K562 (cell line): Measurements from ENCODE around the gene PRR9. TPM values are rescaled to one million over a fixed set of nuclear protein-coding genes. Genes with fewer than 3 reads are reported as not detected.

Source experiments
- ATAC-seq: fragments of 200-7000 bp; cut with Tn5 transposase; 3 replicates; pipeline ENCODE4 v1.9.1; 2020; ENCODE audit warnings: moderate library complexity
- BruUV-seq: library from RNA; stranded (reverse); fragments of 400-500 nt; replicated peaks from 2 replicates; lab custom pipeline; 2021; lab: Mats Ljungman, UMichigan
- CTCF ChIA-PET: fragments of 300-600 bp; formaldehyde crosslinking; extraction: SDS; loops from one replicate; lab custom pipeline; 2021; ENCODE audit warnings: low intra/inter-chr PET ratio; lab: Yijun Ruan, JAX
- POLR2A ChIA-PET: fragments of 300-600, 350-650 bp; sonication (Branson Sonifier 250); formaldehyde crosslinking; extraction: SDS; loops from one replicate; lab custom pipeline; 2021; ENCODE audit warnings: antibody characterized with exemption, inconsistent platforms; lab: Yijun Ruan, JAX
- DNase-seq, 4 experiments: peaks; one replicate each; pipeline versions ENCODE4 v3.0.0 to v3.0.0-alpha.2; 2011 to 2018; ENCODE audit warnings: low spot score in 3 of 4, mixed read lengths in 3 of 4; ENCODE audit errors: extremely low read depth in 1 of 4
- FAIRE-seq: peaks from 2 replicates; lab custom pipeline; 2011; peaks lifted over from hg19 to GRCh38; lab: Jason Lieb, UNC
- H2AFZ ChIP-seq: 2 replicates; pipeline ENCODE4 v1.6.0; 2011; ENCODE audit warnings: low read depth, low read length, control low read depth, inconsistent platforms
- H3K27ac ChIP-seq: fragments of 200-600 bp; 3 replicates; pipeline ENCODE4 v1.8.0; 2011; ENCODE audit warnings: low read depth, mild to moderate bottlenecking, control low read depth, inconsistent platforms, low read length, moderate library complexity, mixed read lengths; ENCODE audit errors: extremely low read depth
- H3K27me3 ChIP-seq, 2 experiments: fragments of 300-600 bp in 1 of 2; 2 replicates in 1 of 2; 3 replicates in 1 of 2; pipeline versions ENCODE4 v1.6.0 to v1.8.0; 2011; ENCODE audit warnings: inconsistent platforms in 2 of 2, low read length in 2 of 2, mild to moderate bottlenecking in 1 of 2, mixed read lengths in 1 of 2, moderate library complexity in 1 of 2; ENCODE audit not compliant: control insufficient read depth in 2 of 2, insufficient read depth in 2 of 2
- H3K36me3 ChIP-seq: fragments of 300-600 bp; 3 replicates; pipeline ENCODE4 v1.8.0; 2011; ENCODE audit warnings: mild to moderate bottlenecking, low read length, inconsistent platforms; ENCODE audit not compliant: control insufficient read depth, insufficient read depth
- H3K4me1 ChIP-seq, 2 experiments: fragments of 200-600 bp in 1 of 2; replicated peaks in 1 of 2; 2 replicates in 1 of 2; 3 replicates in 1 of 2; pipeline versions ENCODE4 v1.5.1 to v1.8.0; 2011; ENCODE audit warnings: inconsistent platforms in 2 of 2, low read length in 2 of 2, mild to moderate bottlenecking in 1 of 2, mixed read lengths in 1 of 2, moderate library complexity in 1 of 2; ENCODE audit not compliant: control insufficient read depth in 2 of 2, insufficient read depth in 2 of 2
- H3K4me2 ChIP-seq: 2 replicates; pipeline ENCODE4 v1.6.1; 2011; ENCODE audit warnings: low read length, control low read depth, inconsistent platforms, mixed read lengths; ENCODE audit not compliant: insufficient read depth
- H3K4me3 ChIP-seq: fragments of 200-600 bp; sonication (generic), shearing (Covaris generic); 2 replicates; pipeline ENCODE4 v1.5.1; 2016; ENCODE audit warnings: control low read depth, inconsistent platforms
- H3K79me2 ChIP-seq: fragments of 200-600 bp; 3 replicates; pipeline ENCODE4 v1.8.0; 2011; ENCODE audit warnings: low read length, inconsistent platforms; ENCODE audit not compliant: control insufficient read depth, insufficient read depth
- H3K9ac ChIP-seq, 2 experiments: 2 replicates each; pipeline versions ENCODE4 v1.6.0 to v1.6.1; 2011; ENCODE audit warnings: low read depth in 2 of 2, low read length in 2 of 2, control low read depth in 1 of 2, inconsistent platforms in 1 of 2, mild to moderate bottlenecking in 1 of 2, mixed read lengths in 1 of 2; ENCODE audit not compliant: insufficient read depth in 1 of 2
- H3K9me1 ChIP-seq: one replicate; pipeline ENCODE4 v1.6.0; 2011; ENCODE audit warnings: inconsistent platforms, mild to moderate bottlenecking, low read length, moderate library complexity; ENCODE audit not compliant: control insufficient read depth, insufficient read depth
- H3K9me3 ChIP-seq: replicated peaks from 2 replicates; pipeline ENCODE4 v1.5.1; 2011; ENCODE audit warnings: low read depth, low read length, inconsistent platforms; ENCODE audit not compliant: control insufficient read depth, insufficient read depth
- H4K20me1 ChIP-seq: replicated peaks from 2 replicates; pipeline ENCODE4 v1.6.1; 2011; ENCODE audit warnings: low read length, inconsistent platforms, mixed read lengths; ENCODE audit not compliant: control insufficient read depth, insufficient read depth
- BRD4 ChIP-seq: fragments of 200-600 bp; sonication (generic); IDR thresholded peaks from 2 replicates; pipeline ENCODE4 v1.6.1; 2017; ENCODE audit warnings: inconsistent platforms
- C11orf30 ChIP-seq: fragments of 450-650 bp; IDR thresholded peaks from 2 replicates; pipeline ENCODE4 v1.6.1; 2016; ENCODE audit warnings: low read depth, mild to moderate bottlenecking
- CEBPB ChIP-seq: fragments of 450-650 bp; IDR thresholded peaks from 2 replicates; pipeline ENCODE4 v1.6.1; 2016; ENCODE audit warnings: missing genetic modification characterization, missing compliant biosample characterization
- ETS2 ChIP-seq: IDR thresholded peaks from 2 replicates; pipeline ENCODE4 v1.6.1; 2016; ENCODE audit warnings: borderline replicate concordance, missing genetic modification characterization, mild to moderate bottlenecking, moderate library complexity, missing compliant biosample characterization; ENCODE audit not compliant: poor library complexity, severe bottlenecking
- FOXK1 ChIP-seq: sonication (generic); formaldehyde crosslinking; IDR thresholded peaks from 2 replicates; pipeline ENCODE4 v1.8.0; 2022; ENCODE audit warnings: missing genetic modification reagents, mild to moderate bottlenecking, borderline replicate concordance
- FOXM1 ChIP-seq, 2 experiments: fragments of 450-650 bp in 1 of 2; sonication (generic) in 1 of 2; formaldehyde crosslinking in 1 of 2; IDR thresholded peaks; 2 replicates each; pipeline versions ENCODE4 v1.6.1 to v1.9.0; 2017 to 2022; ENCODE audit warnings: low read depth in 2 of 2, mild to moderate bottlenecking in 2 of 2, missing genetic modification reagents in 1 of 2, moderate library complexity in 1 of 2
- KDM1A ChIP-seq, 2 experiments: fragments of 450-650 bp; IDR thresholded peaks; 2 replicates each; pipeline ENCODE4 v1.6.1; 2016; ENCODE audit warnings: mild to moderate bottlenecking in 2 of 2
- MAFF ChIP-seq: IDR thresholded peaks from 2 replicates; pipeline ENCODE4 v1.6.1; 2012; ENCODE audit warnings: low read length, improper control_type of control experiment
- MAFG ChIP-seq: fragments of 450-650 bp; conservative IDR thresholded peaks from 2 replicates; pipeline ENCODE4 v1.6.1; 2016; ENCODE audit warnings: missing genetic modification characterization, missing compliant biosample characterization
- MAFK ChIP-seq: IDR thresholded peaks from 2 replicates; pipeline ENCODE4 v1.6.1; 2011; ENCODE audit warnings: low read length, improper control_type of control experiment
- MXI1 ChIP-seq: IDR thresholded peaks from 2 replicates; pipeline ENCODE4 v1.6.1; 2011; ENCODE audit warnings: low read depth, mild to moderate bottlenecking, improper control_type of control experiment, low read length
- NCOA1 ChIP-seq: fragments of 450-650 bp; IDR thresholded peaks from 2 replicates; pipeline ENCODE4 v1.6.1; 2016; ENCODE audit warnings: low read depth
- NKRF ChIP-seq: fragments of 450-650 bp; IDR thresholded peaks from 2 replicates; pipeline ENCODE4 v1.6.1; 2016; ENCODE audit warnings: borderline replicate concordance
- RNF2 ChIP-seq: sonication (generic); IDR thresholded peaks from 2 replicates; pipeline ENCODE4 v1.6.1; 2016
- ZNF280A ChIP-seq: fragments of 450-650 bp; IDR thresholded peaks from 2 replicates; pipeline ENCODE4 v1.6.1; 2018; ENCODE audit warnings: mild to moderate bottlenecking, low read depth; ENCODE audit not compliant: partially characterized antibody
- ZNF316 ChIP-seq: fragments of 450-650 bp; IDR thresholded peaks from 2 replicates; pipeline ENCODE4 v1.6.1; 2016
- ZNF583 ChIP-seq: fragments of 250-450 bp; sonication (Bioruptor Pico); IDR thresholded peaks from 2 replicates; pipeline ENCODE4 v1.4.0; 2020
- WGBS: fragments of 100-300 bp; shearing (Covaris generic); methylation state at CpG from one replicate; pipeline ENCODE4 v1.1.6; 2016; ENCODE audit warnings: low coverage, mixed read lengths; ENCODE audit not compliant: insufficient coverage; ENCODE audit errors: missing lambda C conversion rate; 5-methylcytosine and 5-hydroxymethylcytosine counted together
- in situ Hi-C: fragments of 300-500 bp; cut with MboI; formaldehyde crosslinking; loops from 4 replicates; pipeline ENCODE4 v1.15.0; 2018; ENCODE audit warnings: inconsistent platforms, mixed read lengths
- intact Hi-C: fragments of 100-400 bp; cut with micrococcal nuclease; formaldehyde crosslinking; loops from 2 replicates; pipeline ENCODE4 v1.14.2; 2022
- polyA plus RNA-seq, 8 experiments: library from polyadenylated mRNA; depleted of rRNA in 4 of 8; stranded (reverse) in 5 of 8; unstranded in 3 of 8; fragments of >200 nt; fragmentation: Nextera tagmentation in 2 of 8; fragmentation: Illumina TruSeq in 1 of 8; extraction: Ambion mirVana in 2 of 8; extraction: Trizol in 1 of 8; gene quantifications; 2 replicates each; pipeline versions ENCODE4 v1.2.1 to v1.2.3, GENCODE V29; 2011 to 2014; ENCODE audit warnings: inconsistent platforms in 1 of 8, missing spikeins in 1 of 8
- total RNA-seq, 7 experiments: library from RNA; depleted of rRNA in 6 of 7; stranded (reverse); fragments of >200 nt in 6 of 7; fragmentation: Illumina TruSeq in 2 of 7; extraction: Trizol in 2 of 7; gene quantifications; 2 replicates each; pipeline versions ENCODE4 v1.2.1 to v1.2.3, GENCODE V29; 2011 to 2021; ENCODE audit warnings: low replicate concordance in 1 of 7

PRR9 gene
- total and polyA plus RNA-seq, 9 of the 15 experiments (the other 6 are each of a cell fraction or from before 2014, with no cell fraction given), result 0.14 to 1.4 (median 0.24) TPM; not detected in 1

GRCh38 chr1:153242160-153242559 lies 24.8 kb downstream of the PRR9 start:
- Histone ChIP-seq H3K9me1 (no peaks in the 10 kb centered on the region), H3K27ac (no peak overlapping the region), H3K9ac (no peak overlapping the region), H3K4me2 (no peak overlapping the region), H4K20me1 (no peaks in the 10 kb centered on the region), H3K79me2 (no peaks in the 10 kb centered on the region), H3K27me3 (peaks cover 0 to 11% of the 10 kb centered on the region in 2 experiments; a peak in 2 of 5 replicates), H3K4me1 (no peaks in the 10 kb centered on the region; a peak in 1 of 5 replicates), H3K36me3 (no peaks in the 10 kb centered on the region), H2AFZ (no peak overlapping the region), H3K4me3 (no peak overlapping the region), H3K9me3 (no peaks in the 10 kb centered on the region)
- no peak for DNase-seq
- POLR2A ChIA-PET, result no interaction called here
- BruUV-seq, result no TSS peak
- ATAC-seq, result no peak
- no peak for FAIRE-seq
- CTCF ChIA-PET, result no interaction called here
- intact Hi-C loops, result no loop called here
- in situ Hi-C loops, result no loop called here
- WGBS, result 0% methylated on average over 1 of the region's 1 CpG
- TF ChIP-seq MAFK (peak; percentile 20; the same call in 1 of the 2 replicates), C11orf30 (peak; percentile 42; the same call in 1 of the 2 replicates), MAFG (tag) (peak; percentile 21; the same call in 1 of the 2 replicates), ZNF316 (peak; percentile 60), FOXM1 (IDR thresholded peaks at IDR 0.05; ENCODE audit: low read depth) (no peak), FOXM1 (CRISPR knock-in tag; IDR thresholded peaks at IDR 0.05; ENCODE audit: low read depth) (no peak), MAFF (peak; percentile 30; the same call in 1 of the 2 replicates), ZNF583 (no peak), ZNF280A (no peak), FOXK1 (no peak), BRD4 (no peak), KDM1A (IDR thresholded peaks at IDR 0.05) (no peak), CEBPB (tag) (no peak), MXI1 (no peak), NCOA1 (no peak), ETS2 (tag) (no peak), RNF2 (no peak), NKRF (no peak)
